GM08714 (cell line): ENCODE results near the gene UVRAG.
"Not testable (repeated sequence)": the region's sequence is repeated elsewhere in the genome, so short reads cannot be mapped to it uniquely, and the experiment has no call there.

Experiments
- H3K4me3 ChIP-seq: fragments of 200-500 bp; sonication (Bioruptor generic); 2 replicates; pipeline ENCODE4 v1.5.1; 2014; ENCODE audit warnings: mild to moderate bottlenecking, low read length, inconsistent platforms
- ZNF274 ChIP-seq: IDR thresholded peaks from 2 replicates; pipeline ENCODE4 v1.6.1; 2012; ENCODE audit warnings: mild to moderate bottlenecking, low read depth, low read length

UVRAG gene

DNA sequence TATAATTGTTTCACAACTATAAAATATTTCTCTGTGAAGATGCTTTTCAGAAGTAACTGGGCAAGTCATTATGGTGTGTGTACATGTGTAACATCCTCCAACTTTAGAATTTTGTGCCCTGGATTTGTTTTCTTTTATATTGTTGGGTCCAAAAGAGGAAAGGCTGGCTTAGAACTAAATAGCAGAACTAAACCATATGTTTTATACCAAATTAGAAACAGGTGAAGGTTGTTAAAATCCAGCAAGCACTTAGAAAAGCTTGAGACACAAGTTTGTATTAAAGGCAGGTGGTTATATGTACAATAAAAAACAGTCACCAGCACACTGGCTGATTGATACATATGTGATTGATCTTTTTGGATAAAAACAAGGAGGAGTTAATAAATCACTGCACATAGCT, 232.8 kb downstream of the UVRAG start:
- no peak for TF ChIP-seq ZNF274
- H3K4me3 ChIP-seq: no peak overlapping the region

DNA sequence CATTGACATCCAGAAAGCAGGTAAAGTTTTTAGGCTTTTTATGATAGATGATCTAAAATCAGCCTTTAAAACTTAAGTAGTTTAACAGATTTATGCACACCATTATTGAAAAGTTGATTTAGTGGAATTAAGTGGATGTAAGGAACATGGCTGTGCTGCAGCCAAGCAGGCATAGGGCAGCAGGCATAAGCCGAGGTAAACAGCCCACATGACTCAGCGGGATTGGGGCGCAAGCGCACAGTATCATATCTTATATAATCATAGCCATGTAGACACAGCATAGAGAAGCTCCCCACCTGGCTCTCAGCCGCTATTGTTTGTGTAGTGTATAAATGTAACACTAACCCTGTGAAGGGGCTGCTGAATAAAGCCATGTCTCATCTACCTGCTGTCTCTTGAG, 233.8 kb downstream of the UVRAG start:
- no peak overlapping the region for H3K4me3 ChIP-seq
- TF ChIP-seq ZNF274: no peak

- no peak for TF ChIP-seq ZNF274
- no peak overlapping the region for H3K4me3 ChIP-seq
Measured at GRCh38 chr11:76049511-76049910, 234.5 kb downstream of the UVRAG start.

DNA sequence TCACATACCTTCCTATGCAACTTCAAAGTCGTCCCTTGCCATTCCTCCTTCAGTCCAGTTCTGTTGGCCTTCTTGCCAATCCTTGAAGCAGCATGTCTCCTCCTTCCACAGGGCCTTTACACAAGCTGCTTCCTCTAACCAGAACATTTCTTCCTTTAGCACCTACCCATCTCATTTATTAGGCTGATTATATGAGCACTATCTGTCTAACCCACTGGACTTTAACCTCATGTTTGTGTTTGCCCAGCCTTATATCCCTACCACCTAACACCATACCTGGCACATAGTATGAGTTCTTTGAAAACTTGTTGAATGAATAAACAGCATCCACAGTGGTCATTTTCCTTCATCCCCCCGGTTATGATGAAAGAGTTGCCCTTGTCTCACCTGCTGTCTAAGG, 236.9 kb downstream of the UVRAG start:
- TF ChIP-seq ZNF274: no peak
- no peak overlapping the region for H3K4me3 ChIP-seq

DNA sequence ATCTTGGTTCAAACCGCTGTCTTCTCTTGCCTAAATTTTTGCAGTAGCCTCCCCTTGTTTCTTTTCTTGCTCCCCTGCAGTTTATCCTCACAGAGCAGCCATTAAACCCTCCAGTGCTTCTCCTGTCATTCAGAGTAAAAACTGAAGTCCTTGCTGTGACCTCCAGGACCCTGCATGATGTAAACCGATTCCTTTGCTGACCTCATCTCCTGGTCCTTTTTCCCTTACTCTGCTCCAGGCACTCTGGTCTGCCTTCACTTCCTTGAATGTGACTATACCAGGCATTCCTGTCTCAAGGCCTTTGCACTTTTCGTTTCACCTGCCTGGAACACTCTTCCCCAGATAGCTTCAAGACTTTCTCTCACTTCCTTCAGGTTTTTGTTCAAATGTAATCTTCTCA, 239.3 kb downstream of the UVRAG start:
- no peak for TF ChIP-seq ZNF274
- H3K4me3 ChIP-seq: no peak overlapping the region

GRCh38 chr11:76056876-76057275, 241.9 kb downstream of the UVRAG start:
- TF ChIP-seq ZNF274: no peak
- H3K4me3 ChIP-seq: no peak overlapping the region

GRCh38 chr11:76060475-76061036, 245.5 kb downstream of the UVRAG start:
- not testable (repeated sequence) for H3K4me3 ChIP-seq

- no peak overlapping the region for H3K4me3 ChIP-seq
- TF ChIP-seq ZNF274: no peak
Measured at GRCh38 chr11:76062733-76063132, 247.7 kb downstream of the UVRAG start.

DNA sequence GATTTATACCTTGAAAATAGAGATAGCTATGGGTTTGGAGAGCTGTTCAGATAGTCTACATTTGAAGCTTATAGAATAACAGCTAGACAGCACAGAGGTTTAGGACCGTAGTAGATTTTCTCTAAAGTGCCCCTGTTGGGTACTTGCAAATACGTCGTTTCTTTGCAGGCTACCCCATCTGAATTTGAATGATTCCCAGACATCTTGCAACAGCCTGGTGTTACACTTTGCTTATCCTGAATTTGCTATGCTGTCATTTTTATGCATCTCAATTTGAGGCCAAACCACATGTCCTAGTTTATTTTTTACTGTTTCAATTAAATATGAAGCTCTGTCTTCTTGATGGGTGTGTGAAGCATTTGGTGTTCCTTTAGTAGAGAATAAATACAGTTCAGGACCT, 249.2 kb downstream of the UVRAG start:
- TF ChIP-seq ZNF274: no peak

DNA sequence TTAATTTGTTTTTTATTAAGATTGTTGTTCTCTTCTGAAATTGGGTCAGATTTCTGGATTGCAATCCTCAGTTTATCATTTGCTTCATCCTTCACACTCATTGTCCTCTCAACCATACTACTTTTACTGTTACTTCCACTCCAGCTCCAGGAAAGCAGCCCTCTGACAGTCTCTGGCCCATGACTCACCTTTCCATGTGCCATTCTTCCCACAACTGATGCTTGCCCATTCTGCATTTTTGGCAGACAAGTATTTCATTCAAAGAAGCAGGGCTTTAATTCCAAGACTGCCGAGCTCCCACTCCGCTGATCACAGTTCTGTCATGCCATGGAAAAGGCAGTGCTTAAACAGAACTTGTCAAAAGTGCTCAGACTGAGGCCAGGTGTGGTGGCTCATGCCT, 252.1 kb downstream of the UVRAG start:
- no peak overlapping the region for H3K4me3 ChIP-seq
- TF ChIP-seq ZNF274: no peak

More for the DNA sequence above, 249.2 kb downstream of the UVRAG start:
- H3K4me3 ChIP-seq: no peak overlapping the region

DNA sequence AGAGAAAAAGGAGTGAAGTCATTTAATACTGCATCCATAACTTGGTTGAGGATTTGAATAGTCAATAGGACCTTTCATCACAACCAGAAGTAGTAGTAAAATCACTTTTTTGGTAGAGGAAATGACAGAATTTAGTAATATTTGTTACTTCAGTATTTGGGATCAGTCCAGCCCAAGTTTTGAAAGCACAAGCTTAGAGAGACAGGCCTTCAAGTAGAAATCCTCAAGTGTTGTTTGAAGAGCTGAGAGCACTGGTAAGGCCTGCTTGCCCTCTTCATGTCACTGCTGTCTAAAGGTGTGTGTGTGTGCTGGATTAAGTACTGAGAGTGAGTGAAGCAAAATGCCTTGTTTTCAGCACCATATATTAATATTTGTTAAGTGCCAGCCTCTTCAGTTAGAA, 254.0 kb downstream of the UVRAG start:
- no peak overlapping the region for H3K4me3 ChIP-seq
- TF ChIP-seq ZNF274: no peak

GRCh38 chr11:76071090-76071489, 256.1 kb downstream of the UVRAG start:
- no peak overlapping the region for H3K4me3 ChIP-seq
- TF ChIP-seq ZNF274: no peak

DNA sequence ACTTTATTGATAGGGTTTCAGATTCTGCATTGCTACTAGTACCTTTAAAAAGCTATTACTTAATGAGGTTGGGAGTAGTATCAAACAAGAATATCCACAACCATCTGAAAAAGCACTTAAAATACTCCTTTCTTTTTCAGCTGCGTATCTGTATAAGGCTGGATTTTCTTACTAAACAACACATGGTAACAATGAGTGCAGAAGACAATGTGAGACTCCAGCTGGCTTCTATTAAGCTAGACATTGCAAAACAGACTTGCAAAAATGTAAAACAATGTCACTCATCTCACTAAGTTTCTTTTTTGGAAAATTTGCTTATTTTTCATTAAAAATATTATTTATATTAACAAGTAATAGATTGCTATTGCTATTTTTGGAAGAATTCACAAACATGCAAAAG, 258.7 kb downstream of the UVRAG start:
- TF ChIP-seq ZNF274: no peak

DNA sequence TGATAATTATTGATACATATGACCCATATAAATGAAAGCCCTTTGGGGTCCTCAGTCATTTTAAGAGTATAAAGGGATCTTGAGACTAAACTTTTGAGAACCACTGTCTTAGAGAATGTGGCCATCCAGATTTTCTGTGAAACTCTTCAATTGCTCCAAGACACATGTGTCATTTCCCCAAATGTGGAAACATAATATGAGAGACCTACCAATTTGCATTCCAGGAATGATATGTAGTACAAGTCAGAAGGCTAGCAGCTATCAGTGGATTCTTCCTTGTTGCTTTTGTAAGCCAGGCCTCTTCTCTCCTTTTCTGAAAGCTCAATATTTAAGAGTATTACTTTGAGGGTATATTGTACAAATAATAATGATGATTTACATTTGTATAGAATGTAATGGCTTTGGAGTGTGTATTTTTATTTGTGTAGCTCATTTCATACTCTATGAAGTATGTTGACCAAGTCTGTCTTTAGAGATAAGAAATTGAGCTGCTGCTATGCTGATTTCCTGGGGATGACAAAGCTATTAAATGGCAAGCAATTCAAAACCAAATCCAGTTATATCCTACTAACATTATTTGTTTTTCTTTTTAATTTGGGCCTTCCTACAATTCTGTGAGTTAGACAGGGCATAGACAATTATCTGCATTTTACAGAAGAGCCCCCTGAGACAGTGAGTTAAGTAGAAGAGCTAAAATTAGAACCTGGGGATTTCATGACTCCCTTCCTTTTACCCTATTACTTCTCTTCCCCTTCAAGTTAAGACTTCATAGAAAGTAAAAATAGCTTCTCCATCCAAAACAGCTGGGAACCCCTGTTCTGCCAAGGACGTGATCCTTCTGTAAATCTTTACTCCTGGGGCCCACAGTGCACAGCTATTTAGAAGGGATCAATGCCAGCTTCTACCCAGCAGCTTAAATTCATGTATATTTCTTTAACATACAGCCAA, 259.4 kb downstream of the UVRAG start:
- no peak for TF ChIP-seq ZNF274
- no peak overlapping the region for H3K4me3 ChIP-seq

More for the DNA sequence above, 258.7 kb downstream of the UVRAG start:
- H3K4me3 ChIP-seq: no peak overlapping the region

DNA sequence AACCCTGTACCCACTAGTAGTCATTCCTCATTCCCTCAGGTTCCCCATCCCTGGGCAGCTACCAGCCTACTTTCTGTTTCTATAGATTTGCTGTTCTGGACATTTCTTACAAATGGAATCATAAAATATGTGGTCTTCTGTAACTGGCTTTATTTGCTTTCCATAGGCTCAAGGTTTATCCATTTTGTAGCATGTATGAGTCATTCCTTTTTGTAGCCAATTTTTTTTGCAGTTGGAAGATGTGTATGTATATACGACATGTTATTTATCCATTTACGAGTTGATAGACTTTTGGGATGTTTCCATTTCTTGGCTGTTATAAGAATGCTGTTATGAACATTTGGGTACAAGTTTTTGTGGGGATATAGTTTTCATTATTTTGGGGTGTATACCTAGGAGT, 260.7 kb downstream of the UVRAG start:
- no peak for TF ChIP-seq ZNF274
- no peak overlapping the region for H3K4me3 ChIP-seq

GRCh38 chr11:76076253-76076652, 261.2 kb downstream of the UVRAG start:
- H3K4me3 ChIP-seq: not testable (repeated sequence)
